Suprapubic skin (tissue), 4 donors: ENCODE results near the gene RC3H1.

Source experiments
- CTCF ChIP-seq, 2 donors: fragments of 200-600 bp in 1 of 2; fragments of 450-650 bp in 1 of 2; sonication (generic) in 1 of 2; IDR thresholded peaks; one replicate each; pipeline ENCODE4 v1.5.1; 2016 to 2019; ENCODE audit warnings: antibody characterized with exemption in 2 of 2, mild to moderate bottlenecking in 1 of 2, moderate library complexity in 1 of 2
- EP300 ChIP-seq: sonication (generic); formaldehyde crosslinking; IDR thresholded peaks from one replicate; pipeline ENCODE4 v1.6.1; 2017; ENCODE audit warnings: antibody characterized with exemption
- POLR2A ChIP-seq, 2 donors: fragments of 450-650 bp; IDR thresholded peaks; one replicate each; pipeline ENCODE4 v1.6.1; 2017; ENCODE audit warnings: antibody characterized with exemption in 2 of 2, mild to moderate bottlenecking in 2 of 2, moderate library complexity in 2 of 2
- POLR2AphosphoS5 ChIP-seq, 3 donors: sonication (generic); formaldehyde crosslinking; IDR thresholded peaks; one replicate each; pipeline ENCODE4 v1.6.1; 2017; ENCODE audit warnings: antibody characterized with exemption in 3 of 3

DNA sequence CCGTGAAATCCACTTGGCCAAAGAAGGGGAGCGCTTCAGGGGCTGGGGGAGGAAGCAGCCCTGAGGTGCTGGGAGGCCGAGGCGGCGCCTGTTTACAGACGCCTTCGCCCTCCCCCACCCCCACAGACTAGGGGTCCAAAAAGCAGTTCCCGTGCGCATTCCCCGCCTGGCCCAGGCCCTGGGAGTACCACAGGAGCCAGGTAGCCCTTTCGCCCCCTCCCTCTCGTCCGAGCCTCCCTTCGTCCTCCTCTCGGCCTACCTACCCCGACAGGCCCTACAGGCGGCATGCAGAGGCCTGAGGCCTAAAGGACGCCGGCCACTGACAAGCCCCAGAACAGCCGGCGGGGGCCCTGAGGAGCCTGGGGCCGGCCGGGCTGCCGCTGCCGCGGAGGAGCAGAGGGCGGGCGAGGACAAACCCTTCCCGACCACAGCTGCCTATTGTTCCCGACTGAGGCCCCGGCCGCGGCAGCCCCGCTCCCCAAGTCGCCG lies 522 bp downstream of the RC3H1 start:
- TF ChIP-seq POLR2A (IDR thresholded peaks at IDR 0.05) (no peak), CTCF (IDR thresholded peaks at IDR 0.05) (no peak), POLR2AphosphoS5 (IDR thresholded peaks at IDR 0.05) (no peak), EP300 (no peak)
